Activated CD8-positive, alpha-beta memory T cell treated with anti-CD3 and anti-CD28 coated beads for 24 hours (primary cell): ENCODE measurements around the gene SORL1.
A peak's percentile ranks its signal among the peaks of the same experiment; 100 is the strongest.
"Not testable (repeated sequence)": the region's sequence is repeated elsewhere in the genome, so short reads cannot be mapped to it uniquely, and the experiment has no call there.

Source experiments
- DNase-seq: peaks from one replicate; pipeline ENCODE4 v3.0.0-alpha.2; 2020

SORL1 gene

DNA sequence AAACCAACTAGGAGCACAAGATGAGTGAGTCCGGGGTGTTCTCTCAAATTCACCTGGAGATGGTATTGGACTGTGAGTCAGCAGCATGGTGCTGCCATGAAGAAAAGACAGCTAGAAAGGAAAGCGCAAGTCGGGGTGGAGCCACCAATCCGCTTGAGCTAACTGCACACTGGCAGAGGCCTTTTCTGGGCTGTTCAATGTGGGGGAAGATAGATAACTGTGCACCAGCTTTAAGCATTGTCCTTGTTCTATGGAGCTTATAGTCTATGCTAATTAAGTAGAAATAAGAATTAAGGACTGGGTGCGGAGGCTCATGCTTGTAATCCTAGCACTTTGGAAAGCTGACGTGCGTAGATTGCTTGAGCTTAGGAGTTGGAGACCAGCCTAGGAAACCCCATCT is 22.6 kb downstream of the SORL1 start:
- DNase-seq, result no peak

DNA sequence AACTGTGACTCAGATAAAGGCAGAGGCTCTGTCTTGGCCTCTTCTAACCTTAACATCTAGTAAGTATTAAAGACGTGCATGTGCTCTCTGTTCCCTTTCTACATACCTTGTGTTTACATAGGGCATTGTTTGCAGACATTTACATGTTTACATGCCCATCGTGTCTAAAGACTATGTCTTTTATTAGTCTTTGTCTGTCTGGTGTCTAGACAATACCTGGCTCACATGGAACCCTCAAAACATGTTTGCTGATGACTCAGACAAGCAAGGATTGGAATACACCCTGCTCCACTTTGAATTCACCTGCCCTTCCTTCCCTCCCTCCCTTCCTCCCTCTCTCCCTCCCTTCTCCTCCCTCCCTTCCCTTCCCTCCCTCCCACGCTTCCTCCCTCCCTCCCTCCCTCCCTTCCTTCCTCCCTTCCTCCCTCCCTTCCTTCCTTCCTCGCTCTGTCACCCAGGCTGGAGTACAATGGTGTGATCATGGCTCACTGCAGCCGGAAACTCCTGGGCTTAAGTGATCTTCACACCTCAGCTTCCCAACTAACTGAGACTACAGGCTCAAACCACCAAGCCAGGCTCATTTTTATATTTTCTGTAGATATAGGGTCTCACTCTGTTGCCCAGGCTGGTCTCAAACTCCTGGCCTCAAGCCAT is 24.4 kb downstream of the SORL1 start:
- no peak for DNase-seq

DNA sequence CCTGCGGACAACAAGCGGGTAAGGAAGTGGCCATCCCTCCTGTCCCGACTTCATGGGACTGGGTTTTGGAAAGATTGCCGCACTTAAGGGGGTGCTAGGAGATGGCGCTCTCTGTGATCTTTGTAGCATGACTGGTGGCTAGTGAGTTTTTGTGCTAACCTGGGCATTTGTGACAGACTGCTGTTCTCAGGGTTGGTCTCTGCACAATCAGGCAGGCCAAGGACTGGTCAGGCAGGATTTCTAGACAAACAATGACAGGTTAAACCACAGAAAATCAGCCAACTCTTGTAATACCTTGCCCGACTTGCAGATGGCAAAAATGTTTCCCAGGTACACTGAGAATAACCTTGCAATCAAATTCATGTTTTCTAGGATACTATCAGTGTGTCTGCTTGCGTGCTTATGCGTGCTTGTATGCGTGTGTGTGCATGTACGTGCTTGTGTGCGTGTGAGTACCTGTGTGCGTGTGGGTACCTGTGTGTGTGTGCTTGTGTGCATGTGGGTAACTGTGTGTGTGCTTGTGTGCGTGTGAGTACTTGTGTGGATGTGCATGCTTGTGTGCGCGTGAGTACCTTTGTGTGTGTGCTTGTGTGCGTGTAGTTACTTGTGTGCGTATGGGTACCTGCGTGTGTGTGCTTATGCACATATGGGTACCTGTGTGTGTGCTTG is 26.2 kb downstream of the SORL1 start:
- no peak for DNase-seq

DNA sequence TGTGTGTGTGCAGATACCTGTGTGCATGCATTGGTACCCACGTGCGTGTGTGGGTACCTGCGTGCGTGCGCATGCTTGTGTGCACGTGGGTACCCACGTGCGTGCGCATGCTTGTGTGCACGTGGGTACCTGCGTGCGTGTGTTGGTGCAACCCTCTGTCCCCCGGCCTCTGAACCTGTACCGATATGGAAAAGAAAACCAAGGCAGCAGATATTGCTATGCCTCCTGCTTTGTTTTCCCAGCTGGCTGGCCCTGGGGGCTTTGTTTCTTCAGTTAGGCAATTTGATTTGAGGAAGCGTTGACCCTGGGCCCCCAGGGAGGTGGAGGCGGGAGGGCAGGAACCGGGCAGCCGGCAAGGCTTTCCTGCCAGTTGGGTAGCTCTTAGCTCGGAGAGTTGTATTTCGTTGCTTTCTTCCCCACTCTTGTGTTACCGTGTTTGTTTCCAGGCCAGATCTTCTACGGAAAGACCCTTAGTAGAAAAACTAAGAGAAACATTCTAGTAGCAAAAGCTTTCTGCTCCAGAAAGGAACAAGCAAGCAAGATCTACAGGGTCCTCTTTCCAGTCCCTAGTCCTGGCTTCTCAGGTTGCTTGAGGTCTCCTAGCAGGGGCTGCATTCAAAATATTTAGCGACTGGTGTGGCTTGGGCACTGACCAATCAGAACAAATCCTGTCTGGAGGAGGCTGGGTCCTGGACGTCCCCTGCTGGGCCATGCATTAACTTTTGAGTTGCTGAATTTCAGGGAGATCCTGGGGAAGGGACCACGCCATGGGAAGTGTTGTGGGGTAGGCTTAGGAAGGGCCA is 27.0 kb downstream of the SORL1 start:
- no peak for DNase-seq

DNA sequence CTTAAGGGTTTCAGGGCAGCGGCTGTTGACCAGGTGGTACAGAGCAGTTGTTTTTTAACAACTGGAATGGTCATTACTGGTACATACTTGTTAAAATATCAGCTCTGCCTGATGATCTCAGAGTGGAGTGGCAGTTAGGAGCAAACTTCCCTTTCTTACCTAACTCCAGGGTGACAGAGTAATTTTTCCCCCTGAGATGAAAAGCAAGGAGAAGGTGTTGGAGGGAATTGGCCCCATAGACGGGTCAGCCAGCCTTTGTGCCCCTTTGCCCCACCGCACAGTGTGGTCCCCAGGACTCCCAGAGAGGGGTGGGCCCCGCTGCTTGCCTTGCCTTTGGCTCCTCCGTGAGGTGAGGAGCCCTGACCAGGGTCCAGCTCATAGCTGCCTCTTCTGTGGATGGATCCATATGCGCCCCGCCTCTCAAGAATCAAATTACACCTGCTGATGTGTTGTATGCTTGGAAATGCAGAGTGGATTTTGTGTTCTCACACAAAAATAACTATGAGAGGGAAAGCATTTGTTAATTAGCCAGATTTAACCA is 27.7 kb downstream of the SORL1 start:
- no peak for DNase-seq

DNA sequence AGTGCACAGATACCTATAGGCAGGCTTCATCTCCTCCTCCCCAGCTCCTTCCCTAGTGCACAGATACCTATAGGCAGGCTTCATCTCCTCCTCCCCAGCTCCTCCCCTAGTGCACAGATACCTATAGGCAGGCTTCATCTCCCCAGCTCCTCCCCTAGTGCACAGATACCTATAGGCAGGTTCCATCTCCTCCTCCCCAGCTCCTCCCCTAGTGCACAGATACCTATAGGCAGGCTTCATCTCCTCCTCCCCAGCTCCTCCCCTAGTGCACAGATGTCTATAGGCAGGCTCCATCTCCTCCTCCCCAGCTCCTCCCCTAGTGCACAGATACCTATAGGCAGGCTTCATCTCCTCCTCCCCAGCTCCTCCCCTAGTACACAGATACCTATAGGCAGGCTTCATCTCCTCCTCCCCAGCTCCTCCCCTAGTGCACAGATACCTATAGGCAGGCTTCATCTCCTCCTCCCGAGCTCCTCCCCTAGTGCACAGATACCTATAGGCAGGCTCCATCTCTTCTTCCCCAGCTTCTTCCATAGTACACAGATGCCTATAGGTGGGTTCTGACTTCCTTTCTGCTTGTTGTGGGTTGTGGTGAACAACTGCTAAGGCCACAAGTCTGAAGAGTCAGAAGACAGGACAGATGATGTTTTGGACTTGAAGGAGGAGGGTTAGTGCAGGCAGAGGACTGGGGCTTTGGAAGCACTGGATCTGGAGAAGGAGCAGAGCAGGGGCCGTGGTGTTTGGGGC is 29.5 kb downstream of the SORL1 start:
- not testable (repeated sequence) for DNase-seq

DNA sequence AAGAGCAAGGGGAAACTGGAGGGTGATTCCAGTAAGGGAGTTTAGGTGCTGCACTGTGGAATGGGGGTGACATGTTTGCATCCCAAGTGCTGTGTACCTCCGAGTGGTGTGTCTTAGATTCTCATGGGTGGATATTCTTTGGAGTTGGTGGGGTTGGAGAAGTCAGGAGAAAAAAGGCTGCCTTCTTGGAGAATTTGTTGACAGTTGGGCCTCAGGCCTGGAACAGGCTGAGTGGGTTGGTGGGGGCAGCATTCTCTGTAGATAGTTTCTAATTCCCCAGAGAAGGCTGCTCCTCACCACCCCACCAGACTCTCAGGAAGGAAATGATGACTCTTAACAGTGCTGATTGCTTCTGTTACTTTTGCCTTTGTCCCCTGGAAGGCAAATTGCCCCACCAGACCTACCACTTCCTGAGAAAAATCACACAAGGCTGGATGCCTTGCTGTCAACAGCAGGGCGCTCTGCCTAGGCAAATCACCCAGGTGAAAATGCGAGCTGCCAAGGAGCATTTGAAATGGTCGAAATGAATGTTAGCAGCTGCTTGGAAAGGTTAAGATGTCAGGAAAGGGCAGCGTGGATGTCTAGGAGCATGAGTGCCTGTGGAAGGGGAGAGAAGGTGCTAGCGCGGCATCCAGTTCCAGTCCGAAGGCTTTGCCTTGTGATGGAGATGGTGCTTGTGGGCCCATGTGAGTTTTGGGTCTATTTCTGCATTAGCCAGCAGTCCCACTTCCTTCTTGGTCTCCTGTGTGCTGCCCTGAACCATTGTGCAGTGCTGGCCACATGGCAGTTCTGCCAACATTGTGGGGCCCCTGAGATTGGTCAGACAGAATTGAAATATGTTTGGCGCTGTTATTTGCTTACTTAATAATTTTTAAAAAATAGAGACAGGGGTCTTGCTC is 30.4 kb downstream of the SORL1 start:
- DNase-seq, result peak; percentile 83

DNA sequence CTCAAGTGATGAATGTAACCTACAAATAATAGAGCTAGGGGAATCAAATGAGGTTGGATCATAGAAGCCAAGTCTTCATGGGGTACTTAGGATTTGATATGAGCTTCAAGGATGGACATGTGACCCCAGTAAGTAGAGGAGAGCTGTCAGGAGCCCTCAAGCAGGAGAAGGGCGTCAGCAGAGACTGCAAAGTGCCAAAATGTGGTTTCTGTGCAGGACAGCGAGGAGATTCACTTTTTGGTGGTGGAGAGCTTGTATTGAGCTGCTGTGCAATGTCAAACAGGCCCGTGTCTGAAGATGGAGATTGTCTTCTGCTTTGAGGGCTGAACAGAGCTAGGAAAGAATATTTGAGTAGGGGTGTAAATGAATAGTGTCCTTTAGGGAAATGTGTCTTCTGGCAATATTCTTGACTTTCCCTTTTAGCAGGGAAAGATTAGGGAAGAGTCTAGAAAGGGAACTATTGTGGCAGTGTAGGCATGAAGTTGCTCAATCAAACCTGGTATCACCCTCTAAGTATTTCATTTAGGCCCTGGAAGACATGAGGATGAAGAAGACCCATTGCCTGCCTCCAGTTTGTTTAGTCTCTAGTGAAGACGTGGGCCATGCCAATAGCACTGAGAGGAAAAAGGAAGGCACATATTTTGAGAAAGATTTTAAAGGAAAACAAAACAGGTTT is 31.8 kb downstream of the SORL1 start:
- DNase-seq, result peak; percentile 57

DNA sequence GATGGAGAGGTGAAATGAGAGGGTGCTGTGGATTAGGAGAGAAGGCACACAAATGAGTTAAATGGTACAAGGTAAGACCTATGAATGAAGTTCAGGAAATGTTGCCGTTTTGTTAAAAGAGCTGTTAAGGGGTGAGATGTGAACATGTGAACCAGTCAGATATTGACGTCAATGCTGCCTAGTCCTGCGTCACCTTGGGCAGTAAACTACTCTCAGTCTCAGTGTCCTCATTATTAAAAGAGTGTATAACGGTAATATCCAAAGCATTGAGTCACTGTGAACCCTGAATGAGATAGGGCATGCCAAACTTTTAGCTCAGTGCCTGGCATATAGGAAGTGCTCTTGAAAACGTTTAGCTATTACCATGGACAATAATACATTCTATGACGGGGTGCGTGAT is 33.1 kb downstream of the SORL1 start:
- peak; percentile 44 for DNase-seq

DNA sequence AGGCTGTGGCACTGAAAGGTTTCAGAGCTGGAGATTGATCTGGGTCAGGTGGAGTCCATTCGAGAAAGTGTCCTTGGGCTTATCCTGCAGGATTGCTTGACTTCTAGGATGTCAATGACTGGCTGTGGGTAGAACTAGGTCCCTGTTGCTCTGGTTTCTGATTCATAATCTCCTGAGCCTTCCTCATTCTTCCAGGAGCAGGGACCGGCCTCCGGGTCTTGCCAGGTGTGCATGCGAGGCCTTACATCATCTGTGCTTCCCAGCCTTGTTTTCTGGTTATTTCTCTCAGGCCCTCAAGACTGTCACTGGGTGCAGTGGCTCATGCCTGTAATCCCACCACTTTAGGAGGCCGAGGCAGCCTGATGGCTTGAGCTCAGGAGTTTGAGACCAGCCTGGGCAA is 33.9 kb downstream of the SORL1 start:
- peak; percentile 19 for DNase-seq

DNA sequence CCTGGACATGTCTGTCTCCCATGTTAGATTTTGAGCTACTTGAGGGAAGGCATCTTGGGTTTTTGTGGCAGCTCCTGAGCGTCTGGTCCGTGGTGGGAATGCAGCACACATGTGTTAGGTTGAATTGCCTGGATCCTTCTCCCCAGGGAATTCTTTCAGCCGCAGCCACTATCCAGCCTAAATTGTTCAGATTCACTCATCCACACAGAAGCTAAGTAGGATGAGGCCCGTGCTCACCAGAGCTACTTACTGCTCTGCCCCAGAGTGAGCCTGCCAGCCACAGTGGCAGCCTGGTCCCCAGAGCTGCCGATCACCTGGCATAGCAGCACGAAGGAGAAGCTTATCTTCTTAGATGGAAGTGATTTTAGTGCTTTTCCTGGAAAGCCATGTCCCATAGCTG is 35.1 kb downstream of the SORL1 start:
- peak; percentile 40 for DNase-seq

DNA sequence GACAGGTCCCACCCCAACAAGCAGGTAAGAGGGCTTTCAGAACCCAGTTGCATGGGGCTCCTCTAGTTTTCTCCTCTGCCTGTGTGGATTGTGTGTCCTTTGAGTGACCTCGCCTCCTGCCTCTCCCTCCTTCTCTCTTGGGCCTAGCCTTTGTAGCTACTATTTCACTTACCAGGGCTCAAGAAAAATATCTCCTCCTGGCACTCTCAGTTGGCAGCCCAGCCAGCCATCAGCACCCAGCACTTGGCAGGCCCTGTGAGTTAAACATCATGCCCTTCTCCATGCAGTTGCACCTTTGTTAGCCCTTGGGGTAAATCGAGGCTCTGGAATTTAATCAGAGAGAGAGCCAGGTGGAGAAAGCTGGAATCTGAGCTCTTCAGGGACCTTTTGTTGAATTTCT is 36.1 kb downstream of the SORL1 start:
- no peak for DNase-seq

DNA sequence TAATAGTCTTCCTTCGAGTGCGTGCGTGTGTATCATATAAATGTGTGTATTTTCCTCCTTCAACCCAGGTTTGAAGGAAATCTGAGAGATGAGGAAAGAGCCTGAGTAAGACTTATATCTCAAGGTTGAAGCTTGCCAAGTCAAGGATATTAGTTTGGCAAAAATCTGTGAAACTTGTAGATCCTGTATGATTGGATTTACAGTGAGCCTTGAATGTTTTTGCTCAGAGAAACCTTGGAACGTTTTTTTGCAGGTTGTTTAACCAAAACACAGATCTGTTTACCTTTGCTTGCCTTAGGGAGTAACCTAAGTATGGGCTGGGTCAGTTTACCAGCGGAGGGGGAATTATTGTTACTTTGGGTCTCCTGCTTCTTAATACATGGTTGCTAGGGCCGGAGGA is 36.5 kb downstream of the SORL1 start:
- no peak for DNase-seq

DNA sequence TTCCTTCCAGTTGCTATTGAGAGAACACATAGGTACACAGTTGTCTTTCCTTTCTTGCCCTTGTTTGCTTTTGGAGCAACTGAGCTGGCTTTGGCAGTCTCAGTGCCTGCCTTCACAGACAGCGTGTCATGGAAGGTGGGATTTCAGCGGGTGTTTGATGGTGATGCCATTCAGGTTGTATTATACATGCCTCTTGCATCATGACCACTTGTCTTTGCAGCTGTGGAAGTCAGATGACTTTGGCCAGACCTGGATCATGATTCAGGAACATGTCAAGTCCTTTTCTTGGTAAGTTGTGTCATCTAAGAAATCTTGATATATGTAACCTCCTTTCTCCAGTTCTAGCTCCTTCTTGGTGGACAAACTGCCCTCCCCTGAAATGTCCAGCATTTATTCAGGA is 37.7 kb downstream of the SORL1 start:
- peak; percentile 42 for DNase-seq

DNA sequence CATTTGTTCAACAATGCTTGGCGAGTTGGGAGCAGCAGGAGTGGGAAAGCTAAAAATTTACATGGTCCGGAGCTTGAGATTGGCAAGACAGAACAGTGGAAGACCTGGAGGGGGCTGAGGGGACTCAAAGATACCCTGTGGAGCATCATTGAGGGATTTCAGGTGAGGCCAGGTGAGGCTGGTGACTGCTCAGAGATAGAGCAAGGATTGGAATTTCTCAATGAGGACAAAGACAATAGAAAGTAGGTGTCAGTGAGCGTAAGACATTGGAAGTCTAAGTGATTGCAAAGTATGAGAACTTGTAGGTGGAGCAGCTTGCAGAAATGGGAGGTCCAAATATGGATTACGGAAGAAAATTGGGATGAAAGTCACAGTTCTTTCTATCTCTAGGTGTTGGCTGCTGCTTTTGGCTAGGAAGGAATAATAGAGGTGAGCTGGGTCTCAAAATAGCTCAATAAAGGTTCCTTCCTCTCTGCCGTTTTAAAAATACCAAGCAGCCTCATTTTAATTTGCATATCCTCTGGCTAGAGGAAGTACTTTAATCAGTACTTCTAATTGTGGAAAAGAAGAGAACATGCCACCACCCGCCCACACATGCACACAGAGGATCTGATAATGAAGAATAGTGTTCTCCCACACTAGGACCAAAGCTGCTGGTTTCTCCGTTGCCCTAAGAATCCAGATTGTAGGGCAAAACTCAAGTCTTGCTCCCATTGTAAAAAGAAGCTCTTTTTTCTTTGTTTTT is 42.4 kb downstream of the SORL1 start:
- peak; percentile 66 for DNase-seq

DNA sequence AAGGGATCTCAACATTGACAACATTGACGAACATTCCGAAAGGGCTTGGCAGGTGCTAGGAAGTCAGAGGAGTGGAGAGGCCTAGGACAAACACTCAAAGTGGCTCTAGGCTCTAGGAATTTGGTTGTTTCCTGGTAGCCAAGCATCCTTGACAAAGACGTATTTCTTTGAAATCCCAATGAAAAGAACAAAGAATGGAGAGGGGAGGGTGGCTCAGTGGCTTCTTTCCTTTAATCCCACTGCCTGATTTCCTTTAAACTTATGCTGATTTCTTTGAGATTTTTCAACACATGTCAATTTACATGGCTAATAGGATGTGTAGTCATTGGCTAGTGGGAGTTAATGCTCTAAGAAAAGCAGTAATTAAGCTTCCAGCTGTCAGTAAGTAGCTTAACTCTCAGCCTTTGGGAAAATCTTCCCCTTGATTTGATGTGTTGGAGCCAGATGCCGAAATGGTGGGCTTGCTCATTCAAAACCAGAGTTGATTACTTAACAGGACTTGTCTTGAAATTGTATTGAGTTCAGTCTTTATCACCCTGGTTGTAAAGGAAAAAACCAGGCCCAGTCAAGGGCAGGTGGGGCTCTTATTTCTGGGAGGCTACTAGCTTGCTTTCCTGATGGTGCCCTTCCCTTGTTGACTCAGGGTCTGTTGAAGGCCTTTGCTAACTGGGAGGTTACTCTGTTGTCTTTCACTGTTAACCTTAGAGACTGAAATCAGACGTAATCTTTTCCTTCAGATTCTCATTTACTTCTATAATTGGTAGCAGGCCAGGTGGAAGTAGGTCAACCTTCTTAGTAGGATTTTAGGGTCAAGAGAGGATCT is 45.3 kb downstream of the SORL1 start:
- peak; percentile 35 for DNase-seq

DNA sequence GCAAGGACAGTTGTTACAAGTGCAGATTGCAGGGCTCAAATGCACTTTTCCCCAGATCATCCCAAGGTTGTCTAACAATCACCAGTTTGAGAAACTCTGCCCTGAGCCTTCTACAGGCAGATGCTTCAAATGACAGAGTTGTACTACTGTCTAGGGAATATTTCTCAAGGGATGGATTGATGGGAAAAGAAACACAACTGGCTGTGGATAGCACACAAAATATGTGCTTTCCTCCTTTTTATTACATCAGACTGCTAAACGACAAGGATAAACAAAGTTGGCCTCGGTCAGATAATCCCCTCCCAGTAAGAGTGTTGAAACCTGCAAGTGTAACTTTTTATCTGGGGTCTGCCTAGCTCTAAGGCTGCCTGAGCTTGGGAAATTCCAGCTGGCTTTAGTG is 47.3 kb downstream of the SORL1 start:
- no peak for DNase-seq

DNA sequence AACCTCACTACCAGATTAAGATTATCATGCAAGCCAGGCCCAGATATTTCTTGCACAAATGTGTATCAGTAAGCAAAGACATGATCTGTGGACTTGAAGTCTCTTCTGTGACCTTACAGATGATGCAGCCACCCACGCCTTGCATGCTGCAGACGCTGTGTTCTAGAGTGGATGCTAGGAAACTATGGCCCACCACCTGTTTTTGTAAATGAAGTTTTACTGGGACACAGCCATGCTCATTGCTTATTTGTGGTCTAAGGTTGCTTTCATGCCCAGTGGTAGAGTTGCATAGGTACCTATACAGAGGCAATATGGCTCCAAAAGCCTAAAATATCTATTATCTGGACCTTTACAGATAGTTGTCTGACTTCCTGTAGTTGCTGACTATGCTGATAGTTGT is 48.2 kb downstream of the SORL1 start:
- DNase-seq, result peak; percentile 55

DNA sequence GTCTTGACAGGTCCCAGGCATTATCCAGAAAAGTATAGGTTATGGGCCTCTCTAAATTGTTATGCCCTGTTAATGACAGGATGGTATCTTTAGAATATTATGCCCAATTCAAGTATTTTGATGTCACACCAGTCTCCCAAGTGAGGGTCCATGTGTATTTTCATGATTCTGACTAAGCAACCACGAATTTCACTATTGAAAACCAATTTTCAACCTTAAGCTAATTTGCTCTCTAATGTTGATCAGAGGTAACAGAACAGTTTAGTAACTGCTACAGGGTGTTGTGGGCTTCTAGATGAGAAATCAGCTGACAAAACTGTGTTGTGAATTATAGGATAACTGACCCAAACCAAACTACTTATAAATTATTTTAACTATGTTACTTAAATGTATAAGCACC is 48.6 kb downstream of the SORL1 start:
- no peak for DNase-seq

DNA sequence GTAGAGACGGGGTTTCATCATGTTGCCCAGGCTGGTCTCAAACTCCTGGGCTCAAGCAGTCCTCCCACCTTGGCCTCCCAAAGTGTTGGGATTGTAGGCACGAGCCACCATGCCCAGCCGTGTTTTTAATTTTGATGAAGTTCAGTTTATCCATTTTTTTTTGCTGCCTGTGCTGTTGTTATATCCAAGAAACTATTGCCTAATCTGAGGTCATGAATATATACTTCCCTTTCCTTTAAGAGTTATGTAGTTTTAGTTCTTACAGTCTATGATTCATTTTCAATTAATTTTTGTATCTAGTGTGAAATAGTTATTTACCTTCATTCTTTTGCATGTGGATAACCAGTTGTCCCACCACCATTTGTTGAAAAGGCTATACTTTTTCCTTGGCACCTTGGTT is 50.9 kb downstream of the SORL1 start:
- peak; percentile 40 for DNase-seq
